ENCODE results near the gene EVA1C.
"Not testable (repeated sequence)": the region's sequence is repeated elsewhere in the genome, so short reads cannot be mapped to it uniquely, and the experiment has no call there.

The EVA1C gene

GRCh38 chr21:32539378-32539777 lies 126.9 kb downstream of the EVA1C start:
- no peak overlapping the region for H3K9ac ChIP-seq (ENCODE audit: low read depth, low read length, poor library complexity, severe bottlenecking)
- no peaks in the 10 kb centered on the region for H3K27me3 ChIP-seq (ENCODE audit: insufficient read depth, low read length, poor library complexity, severe bottlenecking)
- H3K79me2 ChIP-seq (ENCODE audit: insufficient read depth, low read length): no peaks in the 10 kb centered on the region
- TF ChIP-seq EZH2phosphoT487 (IDR thresholded peaks at IDR 0.05; ENCODE audit: borderline replicate concordance) (no peak), CTCF (conservative IDR thresholded peaks at IDR 0.05; ENCODE audit: low read length) (no peak)
- H3K4me2 ChIP-seq (ENCODE audit: low read depth, low read length, poor library complexity, severe bottlenecking): no peak overlapping the region
- no peak overlapping the region for H3K4me3 ChIP-seq (ENCODE audit: low read length, poor library complexity, severe bottlenecking)
- no peaks in the 10 kb centered on the region for H3K9me3 ChIP-seq (ENCODE audit: insufficient read depth, low read depth, low read length)
- H3K9me2 ChIP-seq (replicated peaks; ENCODE audit: low read depth, low read length): no peaks in the 10 kb centered on the region
- H3F3A ChIP-seq (ENCODE audit: low read depth): no peaks in the 10 kb centered on the region
- H3K4me1 ChIP-seq (ENCODE audit: insufficient read depth, low read length, poor library complexity, severe bottlenecking): no peaks in the 10 kb centered on the region
- no peaks in the 10 kb centered on the region for H4K20me1 ChIP-seq (ENCODE audit: insufficient read depth, low read length, poor library complexity, severe bottlenecking)
- no peaks in the 10 kb centered on the region for H3K36me3 ChIP-seq (ENCODE audit: insufficient read depth, low read length)
- no peak overlapping the region for H2AFZ ChIP-seq (ENCODE audit: low read length)

GRCh38 chr21:32543056-32543455 lies 130.6 kb downstream of the EVA1C start:
- H3K4me1 ChIP-seq (ENCODE audit: insufficient read depth, low read length, poor library complexity, severe bottlenecking); H3K9me2 ChIP-seq (replicated peaks; ENCODE audit: low read depth, low read length); H3K4me3 ChIP-seq (ENCODE audit: low read length, poor library complexity, severe bottlenecking); H3K9ac ChIP-seq (ENCODE audit: low read depth, low read length, poor library complexity, severe bottlenecking); H3K36me3 ChIP-seq (ENCODE audit: insufficient read depth, low read length); H3K27me3 ChIP-seq (ENCODE audit: insufficient read depth, low read length, poor library complexity, severe bottlenecking); H2AFZ ChIP-seq (ENCODE audit: low read length); H4K20me1 ChIP-seq (ENCODE audit: insufficient read depth, low read length, poor library complexity, severe bottlenecking); H3K79me2 ChIP-seq (ENCODE audit: insufficient read depth, low read length); H3K4me2 ChIP-seq (ENCODE audit: low read depth, low read length, poor library complexity, severe bottlenecking); H3F3A ChIP-seq (ENCODE audit: low read depth); H3K9me3 ChIP-seq (ENCODE audit: insufficient read depth, low read depth, low read length): not testable (repeated sequence)

GRCh38 chr21:32543975-32544374 lies 131.5 kb downstream of the EVA1C start:
- no peak overlapping the region for H3K4me3 ChIP-seq (ENCODE audit: low read length, poor library complexity, severe bottlenecking)
- no peaks in the 10 kb centered on the region for H3F3A ChIP-seq (ENCODE audit: low read depth)
- no peaks in the 10 kb centered on the region for H3K4me1 ChIP-seq (ENCODE audit: insufficient read depth, low read length, poor library complexity, severe bottlenecking)
- no peak overlapping the region for H3K9ac ChIP-seq (ENCODE audit: low read depth, low read length, poor library complexity, severe bottlenecking)
- H3K9me2 ChIP-seq (replicated peaks; ENCODE audit: low read depth, low read length): no peaks in the 10 kb centered on the region
- H4K20me1 ChIP-seq (ENCODE audit: insufficient read depth, low read length, poor library complexity, severe bottlenecking): no peaks in the 10 kb centered on the region
- H3K9me3 ChIP-seq (ENCODE audit: insufficient read depth, low read depth, low read length): no peaks in the 10 kb centered on the region
- H3K4me2 ChIP-seq (ENCODE audit: low read depth, low read length, poor library complexity, severe bottlenecking): no peak overlapping the region
- H3K27me3 ChIP-seq (ENCODE audit: insufficient read depth, low read length, poor library complexity, severe bottlenecking): no peaks in the 10 kb centered on the region
- H3K79me2 ChIP-seq (ENCODE audit: insufficient read depth, low read length): no peaks in the 10 kb centered on the region
- H3K36me3 ChIP-seq (ENCODE audit: insufficient read depth, low read length): no peaks in the 10 kb centered on the region
- no peak for TF ChIP-seq EZH2phosphoT487 (IDR thresholded peaks at IDR 0.05; ENCODE audit: borderline replicate concordance)
- no peak overlapping the region for H2AFZ ChIP-seq (ENCODE audit: low read length)

GRCh38 chr21:32544697-32545096 lies 132.2 kb downstream of the EVA1C start:
- H3K4me1 ChIP-seq (ENCODE audit: insufficient read depth, low read length, poor library complexity, severe bottlenecking): no peaks in the 10 kb centered on the region
- no peaks in the 10 kb centered on the region for H3K27me3 ChIP-seq (ENCODE audit: insufficient read depth, low read length, poor library complexity, severe bottlenecking)
- H3K4me3 ChIP-seq (ENCODE audit: low read length, poor library complexity, severe bottlenecking): no peak overlapping the region
- no peaks in the 10 kb centered on the region for H3K9me2 ChIP-seq (replicated peaks; ENCODE audit: low read depth, low read length)
- no peak overlapping the region for H3K9ac ChIP-seq (ENCODE audit: low read depth, low read length, poor library complexity, severe bottlenecking)
- no peaks in the 10 kb centered on the region for H3F3A ChIP-seq (ENCODE audit: low read depth)
- H3K9me3 ChIP-seq (ENCODE audit: insufficient read depth, low read depth, low read length): no peaks in the 10 kb centered on the region
- no peaks in the 10 kb centered on the region for H4K20me1 ChIP-seq (ENCODE audit: insufficient read depth, low read length, poor library complexity, severe bottlenecking)
- no peak overlapping the region for H3K4me2 ChIP-seq (ENCODE audit: low read depth, low read length, poor library complexity, severe bottlenecking)
- TF ChIP-seq CTCF (conservative IDR thresholded peaks at IDR 0.05; ENCODE audit: low read length): no peak
- no peak for TF ChIP-seq EZH2phosphoT487 (IDR thresholded peaks at IDR 0.05; ENCODE audit: borderline replicate concordance)
- no peak overlapping the region for H2AFZ ChIP-seq (ENCODE audit: low read length)
- H3K36me3 ChIP-seq (ENCODE audit: insufficient read depth, low read length): no peaks in the 10 kb centered on the region
- H3K79me2 ChIP-seq (ENCODE audit: insufficient read depth, low read length): no peaks in the 10 kb centered on the region
